Measurements from ENCODE around the gene CAT. TPM values are rescaled to one million over a fixed set of nuclear protein-coding genes. Genes with fewer than 3 reads are reported as not detected.

The CAT gene
- total RNA-seq, 4 donors from 2014 or later: 21.9 to 99.0 (median 39.9) TPM

DNA sequence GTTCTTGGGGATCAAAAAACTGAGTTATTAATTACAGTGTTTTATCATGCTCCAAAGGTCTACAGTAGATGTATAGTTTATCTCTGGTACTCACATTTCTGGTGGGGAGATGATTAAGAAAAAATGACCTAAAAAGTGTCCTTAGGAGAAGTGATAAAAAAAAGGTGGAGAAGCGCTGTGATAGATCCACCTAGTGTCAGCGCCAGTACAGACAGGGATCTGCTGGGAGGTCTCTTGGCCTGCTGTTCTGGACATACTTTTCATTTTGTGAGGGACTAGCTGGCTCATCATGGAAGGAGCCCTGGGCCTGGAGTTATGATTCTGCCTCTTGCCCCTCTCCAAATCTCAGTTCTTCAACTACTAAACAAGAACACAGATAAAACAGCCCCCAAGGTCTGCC, 71.9 kb downstream of the CAT start:
- intact Hi-C loops (cut with DNase I): no loop called here
- Histone ChIP-seq H3K27me3 (no peaks in the 10 kb centered on the region), H3K36me3 (no peaks in the 10 kb centered on the region), H3K4me1 (peaks cover 0 to 12% (median 0%) of the 10 kb centered on the region in 3 donors), H3K27ac (no peak overlapping the region), H3K9me3 (no peaks in the 10 kb centered on the region), H3K4me3 (no peak overlapping the region)
- TF ChIP-seq CTCF (IDR thresholded peaks at IDR 0.05): no peak
- no peak for TF ChIP-seq POLR2A (IDR thresholded peaks at IDR 0.05)
- no peak for DNase-seq
- WGBS, 2 donors: 97% methylated on average over 2 of the region's 2 CpGs

- DNase-seq: no peak
- H3K4me3 ChIP-seq: no peak overlapping the region
Observed at GRCh38 chr11:34512840-34513681, 74.3 kb downstream of the CAT start.

GRCh38 chr11:34513682-34514449, 75.1 kb downstream of the CAT start, which contains the start of gene ELF5:
TSS of gene ELF5 (minus strand) at chr11:34513794. CDS start at chr11:34505749, 8,045 bp downstream.
- no peak within 1 kb of the TSS for H3K4me3 ChIP-seq

More at GRCh38 chr11:34512840-34513681, 74.3 kb downstream of the CAT start:
- no peaks in the 10 kb centered on the region for H3K27me3 ChIP-seq
- H3K4me1 ChIP-seq: peaks cover 0 to 12% (median 0%) of the 10 kb centered on the region in 3 donors
- H3K27ac ChIP-seq: no peak overlapping the region
- 72 to 81% methylated on average over 6 to 9 of the region's 24 CpGs for WGBS, 2 donors
- no peaks in the 10 kb centered on the region for H3K9me3 ChIP-seq
- no peaks in the 10 kb centered on the region for H3K36me3 ChIP-seq
- TF ChIP-seq POLR2A (IDR thresholded peaks at IDR 0.05) (no peak), CTCF (IDR thresholded peaks at IDR 0.05) (peak; percentile 50 to 84 (median 66))
- intact Hi-C loops (cut with DNase I): no loop called here

DNA sequence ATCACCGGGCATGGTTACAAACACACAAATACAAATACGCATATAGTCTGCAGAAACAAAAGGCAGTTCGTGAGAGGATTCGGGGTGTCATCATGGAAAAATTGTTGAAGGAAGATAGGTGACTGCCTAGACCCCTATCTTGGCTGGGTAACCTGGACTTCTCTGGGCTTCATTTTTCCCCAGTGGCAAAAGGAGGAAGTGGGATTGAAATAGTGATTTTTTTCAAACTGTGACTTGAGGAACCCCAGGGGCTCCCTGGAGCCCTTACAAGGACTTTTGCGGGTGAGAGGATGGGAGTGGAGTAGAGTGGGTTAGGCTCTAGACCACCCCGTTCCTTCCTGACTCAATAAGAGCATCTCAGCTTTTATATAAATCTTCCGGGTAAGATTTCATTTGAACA, 75.9 kb downstream of the CAT start:
- H3K27ac ChIP-seq: no peak overlapping the region
- intact Hi-C loops (cut with DNase I): no loop called here
- no peaks in the 10 kb centered on the region for H3K27me3 ChIP-seq
- TF ChIP-seq POLR2A (IDR thresholded peaks at IDR 0.05) (no peak), CTCF (IDR thresholded peaks at IDR 0.05) (no peak)
- DNase-seq: no peak
- no peaks in the 10 kb centered on the region for H3K9me3 ChIP-seq
- WGBS, 2 donors: 83 to 85% methylated on average over 7 of the region's 7 CpGs
- peaks cover 0 to 12% (median 0%) of the 10 kb centered on the region in 3 donors for H3K4me1 ChIP-seq
- H3K36me3 ChIP-seq: no peaks in the 10 kb centered on the region
- no peak overlapping the region for H3K4me3 ChIP-seq

More at GRCh38 chr11:34513682-34514449, 75.1 kb downstream of the CAT start, which contains the start of gene ELF5:
- Histone ChIP-seq H3K27ac (no peak within 1 kb of the TSS), H3K27me3 (no peaks in the 10 kb centered on the region), H3K4me1 (peaks cover 0 to 12% (median 0%) of the 10 kb centered on the region in 3 donors), H3K9me3 (no peaks in the 10 kb centered on the region), H3K36me3 (no peaks in the 10 kb centered on the region)
- TF ChIP-seq CTCF (IDR thresholded peaks at IDR 0.05): no peak
- TF ChIP-seq POLR2A (IDR thresholded peaks at IDR 0.05): no peak
- WGBS, 2 donors: 85 to 86% methylated on average over 9 to 14 of the region's 17 CpGs
- intact Hi-C loops (cut with DNase I): no loop called here
- DNase-seq: no peak
